Motor neuron (in vitro differentiated cells): ENCODE measurements around the gene PDE4B. TPM values are rescaled to one million over a fixed set of nuclear protein-coding genes. Genes with fewer than 3 reads are reported as not detected.
A peak's percentile ranks its signal among the peaks of the same experiment; 100 is the strongest.
"Not testable (repeated sequence)": the region's sequence is repeated elsewhere in the genome, so short reads cannot be mapped to it uniquely, and the experiment has no call there.

ENCODE experiments used
- ATAC-seq, 8 experiments: fragments of 200-7000 bp; cut with Tn5 transposase; replicated peaks in 6 of 8; 2 replicates each; pipeline ENCODE4 v1.8.0; 2021; ENCODE audit warnings: mild to moderate bottlenecking in 8 of 8, moderate library complexity in 8 of 8
- H3K27ac ChIP-seq, 2 donors: fragments of 250-450 bp; sonication (Bioruptor Pico); 2 replicates each; pipeline ENCODE4 v1.9.0; 2021; ENCODE audit warnings: antibody characterized with exemption in 2 of 2, mild to moderate bottlenecking in 2 of 2, moderate library complexity in 1 of 2
- H3K4me1 ChIP-seq, 2 donors: fragments of 250-450 bp; sonication (Bioruptor Pico); replicated peaks in 1 of 2; 2 replicates each; pipeline ENCODE4 v1.6.1; 2021; ENCODE audit warnings: antibody characterized with exemption in 2 of 2, mild to moderate bottlenecking in 2 of 2, moderate library complexity in 1 of 2
- H3K4me3 ChIP-seq, 5 donors: fragments of 250-450 bp; sonication (Bioruptor Pico); 2 replicates each; pipeline ENCODE4 v1.9.0; 2021; ENCODE audit warnings: antibody characterized with exemption in 5 of 5, mild to moderate bottlenecking in 5 of 5, moderate library complexity in 4 of 5
- WGBS, 10 experiments: fragments of 450-650 bp; shearing (Covaris generic); methylation state at CpG; one replicate each; pipeline ENCODE4 v1.0.0; 2022; 5-methylcytosine and 5-hydroxymethylcytosine counted together
- in situ Hi-C, 9 experiments: fragments of 400-800 bp; cut with MboI; loops; one replicate each; pipeline ENCODE4 v1.15.0; 2021; ENCODE audit warnings: low sequenced_read_pairs in 9 of 9, low pct_unique_long_range_greater_than_20kb in 2 of 9; ENCODE audit not compliant: unreplicated experiment in 9 of 9
- total RNA-seq, 8 experiments: library from RNA; unstranded; fragments of 300-600 nt; gene quantifications; 2 replicates each; pipeline versions ENCODE4 v1.2.3 to v1.2.4, GENCODE V29; 2022

PDE4B gene
- total RNA-seq, 8 experiments from 2014 or later, result 13.9 to 63.1 (median 43.3) TPM

- ATAC-seq, H3K4me3 ChIP-seq, H3K27ac ChIP-seq, H3K4me1 ChIP-seq: not testable (repeated sequence)
- in situ Hi-C loops, result loop anchor here in 7 of 9 experiments (10.0 to 25.0 kb wide), 5 partner anchors 270 to 495 kb away; no protein-coding TSS in a partner anchor
- 20 to 100% (median 90%) methylated on average over 1 to 3 of the region's 4 CpGs; no CpG with 5 or more reads in 4 of the 10 experiments for WGBS, 10 experiments
These were observed 174.8 kb downstream of the PDE4B start for GRCh38 chr1:65967492-65967891.

DNA sequence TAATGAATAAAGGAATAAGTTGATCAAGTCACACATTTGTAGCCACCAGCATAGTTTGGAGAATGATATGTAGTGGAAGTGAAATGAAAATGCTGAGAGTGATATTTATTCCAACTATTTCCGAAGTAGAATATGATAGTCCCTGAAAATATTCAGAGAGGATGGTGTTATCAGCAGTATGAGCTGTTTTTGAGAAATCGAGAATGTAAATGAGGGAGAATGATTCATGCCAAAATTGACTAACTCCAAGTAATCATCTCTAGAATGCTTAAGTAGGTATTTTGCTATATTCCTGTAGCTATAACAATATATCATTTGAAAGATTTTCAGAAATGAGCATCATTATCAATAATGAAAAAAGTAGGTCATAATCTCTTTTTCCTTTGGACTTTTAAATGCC, 178.9 kb downstream of the PDE4B start:
- ATAC-seq, result peak in 2 of 8 experiments; percentile 46 to 61
- 7 to 100% (median 79%) methylated on average over 1 to 2 of the region's 2 CpGs for WGBS, 10 experiments
- in situ Hi-C loops, result loop anchor here in 3 of 9 experiments (25.0 kb wide), 3 partner anchors 266 to 491 kb away; no protein-coding TSS in a partner anchor

DNA sequence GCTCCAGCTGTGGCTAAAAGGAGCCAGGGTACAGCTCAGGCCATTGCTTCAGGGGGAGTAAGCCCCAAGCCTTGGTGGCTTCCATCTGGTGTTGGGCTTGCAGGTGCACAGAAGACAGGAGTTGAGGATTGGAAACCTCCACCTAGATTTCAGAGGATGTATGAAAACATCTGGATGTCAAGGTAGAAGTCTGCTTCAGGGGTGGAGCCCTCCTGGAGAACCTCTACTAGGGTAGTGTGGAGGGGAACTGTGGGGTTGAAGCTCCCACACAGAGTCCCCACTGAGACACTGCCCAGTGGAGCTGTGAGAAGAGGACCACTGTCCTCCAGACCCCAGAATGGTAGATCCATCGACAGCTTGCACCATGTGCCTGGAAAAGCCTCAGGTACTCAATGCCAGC, 183.0 kb downstream of the PDE4B start:
- WGBS, 10 experiments, result 67 to 80% (median 75%) methylated on average over 1 of the region's 1 CpG; no CpG with 5 or more reads in 7 of the 10 experiments
- in situ Hi-C loops, result no loop called here
- H3K4me3 ChIP-seq, result no peak overlapping the region
- peaks cover 25 to 31% of the 10 kb centered on the region in 2 donors for H3K4me1 ChIP-seq
- no peak for ATAC-seq
- H3K27ac ChIP-seq, result no peak overlapping the region

More for the DNA sequence above, 178.9 kb downstream of the PDE4B start:
- Histone ChIP-seq H3K4me3 (no peak overlapping the region), H3K27ac (no peak overlapping the region), H3K4me1 (peaks cover 0 to 3% of the 10 kb centered on the region in 2 donors)

DNA sequence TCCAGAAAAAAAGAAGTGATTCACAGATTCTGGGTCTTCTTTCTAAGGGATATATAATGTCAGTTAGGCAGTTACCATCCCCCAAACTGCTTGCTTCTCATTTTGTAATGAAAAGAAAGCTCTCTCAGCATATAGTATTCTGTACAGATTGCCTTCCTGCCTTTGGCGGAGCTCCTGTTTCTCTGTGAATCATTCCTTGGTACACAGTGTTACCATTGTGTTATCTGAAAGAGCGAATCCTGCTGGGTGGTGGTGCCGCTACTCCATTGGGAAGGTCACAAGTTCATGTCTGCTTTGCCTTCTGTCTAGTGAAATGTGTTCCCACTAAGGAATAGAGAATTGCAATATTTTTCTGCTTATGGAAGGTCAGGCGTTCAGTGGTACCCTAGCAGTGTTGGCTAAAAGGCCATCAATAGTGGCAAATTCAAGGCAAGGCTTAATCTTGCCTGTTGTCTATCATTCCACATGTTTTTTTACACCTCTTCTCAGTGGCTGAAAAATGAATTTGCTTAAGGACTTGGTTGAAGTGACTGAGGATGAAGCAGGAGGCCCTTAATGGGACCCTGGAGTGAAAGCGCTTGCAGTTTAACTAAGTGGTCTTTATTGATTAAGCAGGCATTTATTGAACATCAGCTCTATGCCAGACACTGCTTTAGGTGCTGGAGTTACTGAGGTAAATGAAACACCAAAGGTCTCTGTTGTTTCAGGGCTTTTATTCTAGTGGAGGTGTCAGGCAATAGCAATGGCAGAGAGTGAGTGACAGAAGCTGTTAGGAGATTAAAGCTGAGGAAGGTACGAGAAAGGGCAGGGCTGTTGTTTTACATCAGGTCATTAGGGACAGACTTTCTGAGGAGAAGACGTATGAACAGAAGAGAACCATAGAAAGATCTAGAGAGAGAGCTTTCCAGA, 186.7 kb downstream of the PDE4B start:
- WGBS, 10 experiments, result 4 to 87% (median 36%) methylated on average over 2 to 7 of the region's 7 CpGs
- Histone ChIP-seq H3K27ac (peak overlapping the region; percentile 38 to 65), H3K4me3 (no peak overlapping the region), H3K4me1 (peaks cover 25 to 28% of the 10 kb centered on the region in 2 donors)
- ATAC-seq, result peak in 7 of 8 experiments; percentile 48 to 100 (median 99)
- in situ Hi-C loops, result no loop called here

DNA sequence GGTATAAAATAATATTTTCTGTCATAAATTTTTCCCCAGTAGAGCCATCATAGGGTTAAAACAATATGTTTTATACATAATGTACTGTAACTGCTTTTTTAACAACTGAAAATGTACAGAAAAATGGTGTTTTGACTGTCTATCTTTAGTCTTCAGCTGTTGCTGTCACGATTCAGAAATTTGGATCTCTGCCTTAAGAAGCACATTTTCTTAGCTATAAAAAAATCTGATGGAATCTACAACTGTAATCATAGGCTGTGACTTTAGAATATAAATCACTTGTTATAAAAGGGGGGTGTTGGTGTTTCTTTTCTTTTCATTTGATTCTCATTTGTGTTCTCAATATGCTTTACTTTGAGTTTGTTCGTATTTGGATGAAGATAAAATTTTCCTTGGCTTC, 187.5 kb downstream of the PDE4B start:
- Histone ChIP-seq H3K27ac (no peak overlapping the region), H3K4me3 (no peak overlapping the region), H3K4me1 (peaks cover 25 to 29% of the 10 kb centered on the region in 2 donors)
- WGBS, 10 experiments, result 47 to 100% (median 96%) methylated on average over 1 to 2 of the region's 2 CpGs
- no peak for ATAC-seq
- in situ Hi-C loops, result no loop called here

DNA sequence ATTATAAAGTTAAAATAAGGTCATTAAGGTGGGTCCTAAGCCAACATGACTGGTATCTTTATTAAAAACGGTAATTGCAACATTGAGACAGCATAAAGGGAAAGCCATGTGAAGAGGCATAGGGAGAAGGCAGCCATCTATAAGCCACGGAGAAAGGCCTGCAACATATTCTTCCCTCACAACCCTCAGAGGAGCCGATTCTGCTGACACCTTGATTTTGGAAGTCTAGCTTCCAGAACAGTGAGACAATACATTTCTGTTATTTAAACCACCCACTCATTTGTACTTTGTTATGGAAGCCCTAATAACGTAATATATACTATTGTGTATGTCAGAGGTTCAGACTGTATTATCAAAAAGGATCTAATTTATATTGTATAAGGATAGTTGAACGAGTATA, 190.8 kb downstream of the PDE4B start:
- in situ Hi-C loops, result no loop called here
- 47 to 96% (median 92%) methylated on average over 2 to 5 of the region's 5 CpGs for WGBS, 10 experiments
- no peak overlapping the region for H3K4me3 ChIP-seq
- no peak for ATAC-seq
- no peak overlapping the region for H3K27ac ChIP-seq
- H3K4me1 ChIP-seq, result peaks cover 27 to 33% of the 10 kb centered on the region in 2 donors

GRCh38 chr1:65985393-65986066, 192.8 kb downstream of the PDE4B start:
- ATAC-seq, result peak in 6 of 8 experiments; percentile 29 to 66 (median 54)
- in situ Hi-C loops, result no loop called here
- peaks cover 8 to 12% of the 10 kb centered on the region in 2 donors for H3K4me1 ChIP-seq
- no peak overlapping the region for H3K27ac ChIP-seq
- H3K4me3 ChIP-seq, result no peak overlapping the region
- 40 to 100% (median 100%) methylated on average over 1 of the region's 1 CpG; no CpG with 5 or more reads in 3 of the 10 experiments for WGBS, 10 experiments

DNA sequence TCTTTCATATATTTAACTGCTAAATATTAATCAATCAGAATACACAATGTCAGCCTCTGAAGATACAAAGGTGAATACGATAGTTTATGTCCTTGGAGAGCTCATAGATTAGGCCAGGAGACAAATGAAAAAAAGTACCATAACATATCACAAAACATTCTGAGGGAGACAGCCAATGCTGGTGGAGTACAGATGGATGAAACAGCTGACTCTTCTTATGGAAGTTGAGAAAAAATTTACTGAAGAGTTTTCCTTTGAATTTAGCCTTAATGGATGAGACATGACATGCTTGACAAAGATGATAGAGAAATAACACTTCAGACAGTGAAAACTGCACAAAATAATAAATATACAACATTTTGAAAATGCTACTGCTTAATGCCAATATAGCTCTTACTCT, 193.5 kb downstream of the PDE4B start:
- 0 to 100% (median 77%) methylated on average over 1 of the region's 1 CpG for WGBS, 10 experiments
- Histone ChIP-seq H3K4me3 (no peak overlapping the region), H3K27ac (no peak overlapping the region), H3K4me1 (peaks cover 8 to 12% of the 10 kb centered on the region in 2 donors)
- in situ Hi-C loops, result no loop called here
- peak in 3 of 8 experiments; percentile 16 to 38 (median 25) for ATAC-seq

GRCh38 chr1:65990161-65990560, 197.5 kb downstream of the PDE4B start:
- Histone ChIP-seq H3K4me3 (no peak overlapping the region), H3K27ac (no peak overlapping the region), H3K4me1 (peaks cover 20 to 22% of the 10 kb centered on the region in 2 donors)
- ATAC-seq, result no peak
- in situ Hi-C loops, result no loop called here
- 43 to 100% (median 85%) methylated on average over 1 of the region's 1 CpG; no CpG with 5 or more reads in 1 of the 10 experiments for WGBS, 10 experiments

DNA sequence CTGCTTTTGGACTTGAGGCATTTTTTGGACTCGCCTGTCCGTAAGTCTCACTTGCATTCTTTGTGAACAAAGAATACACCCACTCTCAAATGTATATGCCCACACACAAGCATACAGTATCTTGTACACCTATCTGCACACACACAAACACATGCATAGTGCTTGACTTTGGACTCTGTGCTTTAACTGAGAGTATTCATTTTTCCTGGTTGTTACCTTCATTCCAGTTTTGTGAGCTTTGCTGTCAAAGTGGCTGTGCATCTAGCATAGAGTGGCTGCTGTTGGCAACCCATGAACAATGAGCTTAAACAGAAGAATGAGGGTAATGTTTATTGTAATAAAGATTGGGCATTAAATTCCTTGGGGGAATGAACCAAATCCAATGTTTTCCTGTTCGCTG, 199.0 kb downstream of the PDE4B start:
- Histone ChIP-seq H3K27ac (no peak overlapping the region), H3K4me3 (peak overlapping the region in 1 of 5 donors; percentile 45), H3K4me1 (peaks cover 13 to 15% of the 10 kb centered on the region in 2 donors)
- 52 to 98% (median 83%) methylated on average over 1 to 3 of the region's 3 CpGs; no CpG with 5 or more reads in 1 of the 10 experiments for WGBS, 10 experiments
- in situ Hi-C loops, result no loop called here
- peak in 3 of 8 experiments; percentile 29 to 46 (median 32) for ATAC-seq

- ATAC-seq, result peak; percentile 34 to 92 (median 89)
- peak overlapping the region; percentile 9 to 45 (median 31) for H3K4me3 ChIP-seq
- in situ Hi-C loops, result no loop called here
- no peak overlapping the region for H3K27ac ChIP-seq
- WGBS, 10 experiments, result 18 to 79% (median 54%) methylated on average over 4 to 6 of the region's 6 CpGs; no CpG with 5 or more reads in 1 of the 10 experiments
- H3K4me1 ChIP-seq, result peaks cover 13 to 15% of the 10 kb centered on the region in 2 donors
These were observed 199.6 kb downstream of the PDE4B start for GRCh38 chr1:65992165-65992821.

GRCh38 chr1:65992831-65993271, 200.2 kb downstream of the PDE4B start:
- WGBS, 10 experiments, result 47 to 100% (median 70%) methylated on average over 1 to 7 of the region's 7 CpGs; no CpG with 5 or more reads in 1 of the 10 experiments
- Histone ChIP-seq H3K4me3 (peak overlapping the region; percentile 9 to 45 (median 31)), H3K4me1 (peaks cover 13 to 15% of the 10 kb centered on the region in 2 donors), H3K27ac (no peak overlapping the region)
- in situ Hi-C loops, result no loop called here
- ATAC-seq, result peak in 5 of 8 experiments; percentile 18 to 49 (median 22)
